HCT116 (cell line): Measurements from ENCODE around the gene ADAMTS9. TPM values are rescaled to one million over a fixed set of nuclear protein-coding genes. Genes with fewer than 3 reads are reported as not detected.

Experiments used
- ATAC-seq: fragments of 200-7000 bp; cut with Tn5 transposase; 2 replicates; pipeline ENCODE4 v1.9.1; 2020; ENCODE audit warnings: mild to moderate bottlenecking, moderate library complexity
- BruUV-seq: library from RNA; stranded (reverse); fragments of 400-500 nt; replicated peaks from 2 replicates; lab custom pipeline; 2021; lab: Mats Ljungman, UMichigan
- CTCF ChIA-PET: fragments of 300-600 bp; sonication (Branson Sonifier 250); formaldehyde crosslinking; loops from one replicate; lab custom pipeline; 2021; ENCODE audit warnings: antibody characterized with exemption; lab: Charles Lee
- POLR2A ChIA-PET: fragments of 300-600, 350-600 bp; sonication (Branson Sonifier 250); formaldehyde crosslinking; loops from one replicate; lab custom pipeline; 2021; ENCODE audit warnings: antibody characterized with exemption; lab: Charles Lee
- RAD21 ChIA-PET, 2 experiments: fragments of 300-600 bp; sonication (Branson Sonifier 250); formaldehyde crosslinking; loops; one replicate each; lab custom pipeline; 2023; ENCODE audit warnings: low total read pairs in 2 of 2; ENCODE audit not compliant: uncharacterized antibody in 2 of 2, unreplicated experiment in 2 of 2, low non-redundant PET in 1 of 2; lab: Charles Lee
- DNase-seq: peaks from one replicate; pipeline ENCODE4 v3.0.0-alpha.2; 2010; ENCODE audit warnings: low read depth, low spot score
- H2AFZ ChIP-seq: fragments of 200-600 bp; shearing (Covaris generic), sonication (generic); 2 replicates; pipeline ENCODE4 v1.6.1; 2017; ENCODE audit warnings: low read depth, mixed run types, mixed read lengths, antibody characterized with exemption, low read length; ENCODE audit not compliant: poor library complexity, severe bottlenecking
- H3K27ac ChIP-seq: 2 replicates; pipeline ENCODE4 v1.5.1; 2012; ENCODE audit warnings: low read depth, low read length
- H3K27me3 ChIP-seq: fragments of 200-600 bp; sonication (generic); 2 replicates; pipeline ENCODE4 v1.6.1; 2016; ENCODE audit warnings: mixed run types, low read length, mixed read lengths; ENCODE audit not compliant: insufficient read depth
- H3K36me3 ChIP-seq, 2 experiments: fragments of 200-500 bp in 1 of 2; fragments of 200-600 bp in 1 of 2; sonication (Bioruptor generic) in 1 of 2; sonication (generic) in 1 of 2; 2 replicates each; pipeline versions ENCODE4 v1.5.1 to v1.6.1; 2014 to 2016; ENCODE audit warnings: low read length in 2 of 2, inconsistent platforms in 1 of 2, mixed read lengths in 1 of 2, mixed run types in 1 of 2; ENCODE audit not compliant: insufficient read depth in 2 of 2, control insufficient read depth in 1 of 2
- H3K4me1 ChIP-seq, 2 experiments: fragments of 200-600 bp in 1 of 2; sonication (generic) in 1 of 2; 2 replicates each; pipeline versions ENCODE4 v1.5.1 to v1.6.1; 2012 to 2017; ENCODE audit warnings: low read length in 2 of 2, inconsistent platforms in 1 of 2, mild to moderate bottlenecking in 1 of 2, mixed read lengths in 1 of 2, mixed run types in 1 of 2, moderate library complexity in 1 of 2; ENCODE audit not compliant: insufficient read depth in 2 of 2, control insufficient read depth in 1 of 2
- H3K4me2 ChIP-seq: fragments of 200-600 bp; sonication (generic); 2 replicates; pipeline ENCODE4 v1.6.1; 2017; ENCODE audit warnings: mixed run types, low read length, mixed read lengths
- H3K4me3 ChIP-seq, 2 experiments: fragments of 200-600 bp in 1 of 2; sonication (generic) in 1 of 2; replicated peaks in 1 of 2; 2 replicates each; pipeline ENCODE4 v1.5.1; 2011 to 2016; ENCODE audit warnings: low read length in 2 of 2, control low read depth in 1 of 2, low read depth in 1 of 2, mild to moderate bottlenecking in 1 of 2, mixed read lengths in 1 of 2, mixed run types in 1 of 2
- H3K79me2 ChIP-seq: fragments of 200-600 bp; sonication (generic); 2 replicates; pipeline ENCODE4 v1.6.1; 2017; ENCODE audit warnings: mild to moderate bottlenecking, mixed run types, low read length, moderate library complexity, mixed read lengths; ENCODE audit not compliant: insufficient read depth
- H3K9ac ChIP-seq: fragments of 200-600 bp; sonication (generic); 2 replicates; pipeline ENCODE4 v1.6.1; 2016; ENCODE audit warnings: low read length, mixed read lengths
- H3K9me2 ChIP-seq: fragments of 200-600 bp; sonication (generic), shearing (Covaris generic); 2 replicates; pipeline ENCODE4 v1.6.1; 2017; ENCODE audit warnings: mixed run types, mild to moderate bottlenecking, moderate library complexity; ENCODE audit not compliant: insufficient read depth
- H3K9me3 ChIP-seq, 2 experiments: fragments of 200-500 bp in 1 of 2; fragments of 200-600 bp in 1 of 2; sonication (Bioruptor generic) in 1 of 2; sonication (generic) in 1 of 2; 2 replicates each; pipeline ENCODE4 v1.6.1; 2014 to 2017; ENCODE audit warnings: low read length in 2 of 2, mixed read lengths in 2 of 2, inconsistent platforms in 1 of 2, low read depth in 1 of 2, mild to moderate bottlenecking in 1 of 2, mixed run types in 1 of 2, moderate library complexity in 1 of 2; ENCODE audit not compliant: control insufficient read depth in 1 of 2, insufficient read depth in 1 of 2
- H4K20me1 ChIP-seq: fragments of 200-600 bp; sonication (generic), shearing (Covaris generic); 2 replicates; pipeline ENCODE4 v1.6.1; 2017; ENCODE audit warnings: mixed run types, mild to moderate bottlenecking, moderate library complexity; ENCODE audit not compliant: insufficient read depth
- POLR2AphosphoS5 ChIP-seq: IDR thresholded peaks from 2 replicates; pipeline ENCODE4 v1.6.1; 2011; ENCODE audit warnings: mild to moderate bottlenecking, low read depth, low read length, moderate library complexity
- RAD21 ChIP-seq: IDR thresholded peaks from 2 replicates; pipeline ENCODE4 v1.6.1; 2012; ENCODE audit warnings: low read depth, mild to moderate bottlenecking
- SP1 ChIP-seq: IDR thresholded peaks from 2 replicates; pipeline ENCODE4 v1.6.1; 2012; ENCODE audit warnings: low read depth
- YY1 ChIP-seq: IDR thresholded peaks from 2 replicates; pipeline ENCODE4 v1.6.1; 2011; ENCODE audit warnings: low read length, low read depth, moderate library complexity, mild to moderate bottlenecking; ENCODE audit not compliant: insufficient replicate concordance; ENCODE audit errors: extremely low read depth
- ZFX ChIP-seq: fragments of 450-650 bp; IDR thresholded peaks from 2 replicates; pipeline ENCODE4 v1.6.1; 2017
- ZNF274 ChIP-seq: fragments of 200-500 bp; sonication (Bioruptor generic); IDR thresholded peaks from 2 replicates; pipeline ENCODE4 v1.6.1; 2014; ENCODE audit warnings: mild to moderate bottlenecking, low read depth, low read length, inconsistent platforms
- intact Hi-C: fragments of 100-400 bp; cut with micrococcal nuclease; formaldehyde crosslinking; loops from 2 replicates; pipeline ENCODE4 v1.10.0; 2022
- total RNA-seq: library from RNA; stranded (reverse); gene quantifications from one replicate; pipeline ENCODE4 v1.2.1, GENCODE V29; 2021; ENCODE audit not compliant: unreplicated experiment
- TF ChIP-seq, protein P1 (sequence below): IDR thresholded peaks from 2 replicates; pipeline ENCODE4 v1.6.1; 2011; ENCODE audit warnings: mild to moderate bottlenecking, low read length, moderate library complexity; ENCODE audit not compliant: insufficient replicate concordance; ENCODE audit errors: extremely low read depth
- TF ChIP-seq, protein P2 (sequence below): IDR thresholded peaks from 2 replicates; pipeline ENCODE4 v1.6.1; 2012

The ADAMTS9 gene
- total RNA-seq, 1 experiment from 2014 or later: 0.05 TPM

DNA sequence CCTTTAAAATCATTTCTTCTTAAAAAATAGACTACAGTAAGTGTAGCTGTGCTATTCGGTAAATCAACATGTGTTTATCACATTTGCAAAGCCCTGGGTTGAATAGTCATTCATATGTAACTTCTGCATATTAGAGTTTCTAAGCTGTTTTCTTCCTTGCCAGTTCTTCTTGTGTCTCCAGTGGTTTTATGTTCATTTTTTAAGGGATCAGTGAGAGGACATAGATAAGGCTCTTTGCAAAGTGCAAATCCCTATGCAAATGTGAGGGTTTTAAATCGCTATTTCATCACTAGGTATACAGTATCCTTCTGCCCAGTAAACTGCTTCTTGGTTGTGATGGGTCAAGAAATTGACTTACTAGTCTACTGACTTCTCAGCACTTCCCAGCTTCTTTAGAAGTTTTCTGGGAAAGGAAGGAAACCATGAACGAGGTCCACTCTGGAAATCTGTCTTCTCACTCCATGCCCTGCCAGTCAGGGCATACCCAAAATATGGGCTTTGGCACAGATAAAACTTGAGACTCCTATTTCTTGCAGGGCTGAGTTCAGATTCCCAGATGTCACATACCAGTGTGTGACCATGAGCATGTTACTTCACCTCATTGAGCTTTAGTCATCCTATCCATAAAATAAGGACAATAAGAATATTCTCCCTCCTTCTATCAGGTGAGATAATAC, 38.8 kb upstream of the ADAMTS9 start:
- Histone ChIP-seq H3K79me2 (no peaks in the 10 kb centered on the region), H3K4me1 (no peaks in the 10 kb centered on the region), H3K36me3 (no peaks in the 10 kb centered on the region), H3K27me3 (no peaks in the 10 kb centered on the region), H3K4me3 (no peak overlapping the region), H3K9me3 (no peaks in the 10 kb centered on the region), H3K27ac (no peak overlapping the region), H4K20me1 (no peaks in the 10 kb centered on the region), H3K4me2 (no peak overlapping the region), H3K9me2 (no peaks in the 10 kb centered on the region), H2AFZ (no peak overlapping the region), H3K9ac (no peak overlapping the region)
- no peak for ATAC-seq
- DNase-seq: no peak
- BruUV-seq: no TSS peak
- ChIA-PET CTCF (no interaction called here), POLR2A (no interaction called here), RAD21 (no interaction called here)
- TF ChIP-seq ZNF274 (no peak), ZFX (no peak), SP1 (no peak), RAD21 (no peak), POLR2AphosphoS5 (no peak), YY1 (no peak)
- TF ChIP-seq, protein P1, sequence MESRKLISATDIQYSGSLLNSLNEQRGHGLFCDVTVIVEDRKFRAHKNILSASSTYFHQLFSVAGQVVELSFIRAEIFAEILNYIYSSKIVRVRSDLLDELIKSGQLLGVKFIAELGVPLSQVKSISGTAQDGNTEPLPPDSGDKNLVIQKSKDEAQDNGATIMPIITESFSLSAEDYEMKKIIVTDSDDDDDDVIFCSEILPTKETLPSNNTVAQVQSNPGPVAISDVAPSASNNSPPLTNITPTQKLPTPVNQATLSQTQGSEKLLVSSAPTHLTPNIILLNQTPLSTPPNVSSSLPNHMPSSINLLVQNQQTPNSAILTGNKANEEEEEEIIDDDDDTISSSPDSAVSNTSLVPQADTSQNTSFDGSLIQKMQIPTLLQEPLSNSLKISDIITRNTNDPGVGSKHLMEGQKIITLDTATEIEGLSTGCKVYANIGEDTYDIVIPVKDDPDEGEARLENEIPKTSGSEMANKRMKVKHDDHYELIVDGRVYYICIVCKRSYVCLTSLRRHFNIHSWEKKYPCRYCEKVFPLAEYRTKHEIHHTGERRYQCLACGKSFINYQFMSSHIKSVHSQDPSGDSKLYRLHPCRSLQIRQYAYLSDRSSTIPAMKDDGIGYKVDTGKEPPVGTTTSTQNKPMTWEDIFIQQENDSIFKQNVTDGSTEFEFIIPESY: no peak
- TF ChIP-seq, protein P2, sequence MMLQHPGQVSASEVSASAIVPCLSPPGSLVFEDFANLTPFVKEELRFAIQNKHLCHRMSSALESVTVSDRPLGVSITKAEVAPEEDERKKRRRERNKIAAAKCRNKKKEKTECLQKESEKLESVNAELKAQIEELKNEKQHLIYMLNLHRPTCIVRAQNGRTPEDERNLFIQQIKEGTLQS: no peak
- intact Hi-C loops: no loop called here
